WERI-Rb-1 (cell line): ENCODE results near the gene PLA2R1.

ENCODE experiments used
- DNase-seq: peaks from one replicate; pipeline ENCODE4 v3.0.0-alpha.2; 2020
- H3K27ac ChIP-seq: fragments of 250-450 bp; sonication (Bioruptor Pico); 2 replicates; pipeline ENCODE4 v1.5.1; 2020; ENCODE audit warnings: mild to moderate bottlenecking, moderate library complexity
- H3K27me3 ChIP-seq: fragments of 250-450 bp; sonication (Bioruptor Pico); 2 replicates; pipeline ENCODE4 v1.5.1; 2021; ENCODE audit warnings: mild to moderate bottlenecking, low read depth, moderate library complexity; ENCODE audit not compliant: insufficient read depth, severe bottlenecking
- H3K36me3 ChIP-seq: fragments of 250-450 bp; sonication (Bioruptor Pico); 2 replicates; pipeline ENCODE4 v1.5.1; 2020; ENCODE audit warnings: mild to moderate bottlenecking, moderate library complexity
- H3K4me3 ChIP-seq: 2 replicates; pipeline ENCODE4 v1.5.1; 2011; ENCODE audit warnings: low read depth, mild to moderate bottlenecking, control low read depth, low read length
- H3K9me3 ChIP-seq: fragments of 250-450 bp; sonication (Bioruptor Pico); 2 replicates; pipeline ENCODE4 v1.5.1; 2021; ENCODE audit warnings: mild to moderate bottlenecking, moderate library complexity; ENCODE audit not compliant: severe bottlenecking
- CTCF ChIP-seq: IDR thresholded peaks from 2 replicates; pipeline ENCODE4 v1.5.1; 2011; ENCODE audit warnings: low read depth, mild to moderate bottlenecking, control low read depth, inconsistent platforms, low read length

PLA2R1 gene

GRCh38 chr2:159933727-159934049 is 128.7 kb downstream of the PLA2R1 start:
- no peak for TF ChIP-seq CTCF

GRCh38 chr2:159933040-159933726 is 129.2 kb downstream of the PLA2R1 start:
- Histone ChIP-seq H3K9me3 (no peaks in the 10 kb centered on the region), H3K36me3 (no peaks in the 10 kb centered on the region), H3K4me3 (no peak overlapping the region), H3K27ac (no peak overlapping the region), H3K27me3 (no peaks in the 10 kb centered on the region)
- TF ChIP-seq CTCF, result no peak
- DNase-seq, result no peak

More at GRCh38 chr2:159933727-159934049, 128.7 kb downstream of the PLA2R1 start:
- Histone ChIP-seq H3K36me3 (no peaks in the 10 kb centered on the region), H3K4me3 (no peak overlapping the region), H3K27me3 (no peaks in the 10 kb centered on the region), H3K9me3 (no peaks in the 10 kb centered on the region), H3K27ac (no peak overlapping the region)
- no peak for DNase-seq

GRCh38 chr2:159926695-159927094 is 135.7 kb downstream of the PLA2R1 start:
- Histone ChIP-seq H3K4me3 (no peak overlapping the region), H3K27me3 (no peaks in the 10 kb centered on the region), H3K36me3 (no peaks in the 10 kb centered on the region), H3K27ac (no peak overlapping the region), H3K9me3 (no peaks in the 10 kb centered on the region)
- DNase-seq, result no peak
- TF ChIP-seq CTCF, result peak; percentile 28

GRCh38 chr2:159925975-159926374 is 136.4 kb downstream of the PLA2R1 start:
- DNase-seq, result no peak
- H3K4me3 ChIP-seq, result no peak overlapping the region

GRCh38 chr2:159922563-159922962 is 139.9 kb downstream of the PLA2R1 start:
- DNase-seq, result no peak
- no peak overlapping the region for H3K4me3 ChIP-seq
- no peak overlapping the region for H3K27ac ChIP-seq
- TF ChIP-seq CTCF, result no peak
- no peaks in the 10 kb centered on the region for H3K27me3 ChIP-seq
- H3K9me3 ChIP-seq, result no peaks in the 10 kb centered on the region
- H3K36me3 ChIP-seq, result no peaks in the 10 kb centered on the region

More at GRCh38 chr2:159925975-159926374, 136.4 kb downstream of the PLA2R1 start:
- TF ChIP-seq CTCF, result no peak
- Histone ChIP-seq H3K27me3 (no peaks in the 10 kb centered on the region), H3K27ac (no peak overlapping the region), H3K9me3 (no peaks in the 10 kb centered on the region), H3K36me3 (no peaks in the 10 kb centered on the region)
